Gastrocnemius medialis (tissue), 4 donors: Measurements from ENCODE around the gene SMG7.

Experiments
- CTCF ChIP-seq, 5 experiments: fragments of 450-650 bp in 3 of 5; fragments of 200-600 bp in 2 of 5; sonication (generic) in 2 of 5; IDR thresholded peaks in 4 of 5; conservative IDR thresholded peaks in 1 of 5; 1 replicate in 4 of 5; 2 replicates in 1 of 5; pipeline ENCODE4 v1.5.1; 2016 to 2019; ENCODE audit warnings: antibody characterized with exemption in 5 of 5, mild to moderate bottlenecking in 3 of 5, moderate library complexity in 3 of 5
- POLR2A ChIP-seq, 2 donors: fragments of 450-650 bp; IDR thresholded peaks; one replicate each; pipeline ENCODE4 v1.6.1; 2017; ENCODE audit warnings: antibody characterized with exemption in 2 of 2, mild to moderate bottlenecking in 2 of 2, moderate library complexity in 2 of 2

GRCh38 chr1:183582021-183582713 lies 109.9 kb downstream of the SMG7 start:
- no peak for TF ChIP-seq CTCF (IDR thresholded peaks at IDR 0.05 in 4 of 5, conservative IDR thresholded peaks at IDR 0.05 in 1 of 5)
- TF ChIP-seq POLR2A (IDR thresholded peaks at IDR 0.05) = no peak
